ENCODE results near the gene BOC.

GRCh38 chr3:113263020-113263419 is 51.7 kb downstream of the BOC start:
- TF ChIP-seq CTCF (conservative IDR thresholded peaks at IDR 0.05; ENCODE audit: low read depth, low read length) (no peak), RFX5 (IDR thresholded peaks at IDR 0.05; ENCODE audit: low read depth, low read length) (no peak), POLR2A (IDR thresholded peaks at IDR 0.05; ENCODE audit: low read depth, low read length) (no peak), MAFK (IDR thresholded peaks at IDR 0.05; ENCODE audit: low read depth, low read length) (no peak), USF2 (IDR thresholded peaks at IDR 0.05; ENCODE audit: low read depth, low read length) (no peak), SMC3 (IDR thresholded peaks at IDR 0.05; ENCODE audit: low read depth, low read length) (no peak), FOS (IDR thresholded peaks at IDR 0.05; ENCODE audit: low read depth, low read length) (no peak), RCOR1 (IDR thresholded peaks at IDR 0.05; ENCODE audit: insufficient replicate concordance, low read length) (no peak), CEBPB (IDR thresholded peaks at IDR 0.05; ENCODE audit: low read depth, low read length) (no peak), RAD21 (IDR thresholded peaks at IDR 0.05; ENCODE audit: low read length) (no peak)
